Right ventricle myocardium superior (tissue), 1 donor: Measurements from ENCODE around the gene OCA2. TPM values are rescaled to one million over a fixed set of nuclear protein-coding genes. Genes with fewer than 3 reads are reported as not detected.

Experiments
- ATAC-seq: fragments of 200-7000 bp; cut with Tn5 transposase; one replicate; pipeline ENCODE4 v1.9.1; 2020; ENCODE audit warnings: mild to moderate bottlenecking; ENCODE audit not compliant: poor library complexity
- DNase-seq: peaks from one replicate; pipeline ENCODE4 v3.0.0-alpha.2; 2020
- intact Hi-C: fragments of 100-400 bp; cut with DNase I; formaldehyde crosslinking; loops from one replicate; pipeline ENCODE4 v1.11.2; 2022
- total RNA-seq: library from RNA; stranded (reverse); fragmentation: NEBNext Ultra II Directional; extraction: Animal tissue kit (Norgen Biotek cat#: 25700); gene quantifications from one replicate; pipeline ENCODE4 v1.2.1, GENCODE V29; 2021
- donor health status: DM: no; HTN: yes; CAD: no; lungs with severe emphysema.

OCA2 gene
- total RNA-seq, 1 donor from 2014 or later = 0.16 TPM

- intact Hi-C loops = no loop called here
- no peak for DNase-seq
Measured at GRCh38 chr15:27936164-27936563, 163.0 kb downstream of the OCA2 start.

DNA sequence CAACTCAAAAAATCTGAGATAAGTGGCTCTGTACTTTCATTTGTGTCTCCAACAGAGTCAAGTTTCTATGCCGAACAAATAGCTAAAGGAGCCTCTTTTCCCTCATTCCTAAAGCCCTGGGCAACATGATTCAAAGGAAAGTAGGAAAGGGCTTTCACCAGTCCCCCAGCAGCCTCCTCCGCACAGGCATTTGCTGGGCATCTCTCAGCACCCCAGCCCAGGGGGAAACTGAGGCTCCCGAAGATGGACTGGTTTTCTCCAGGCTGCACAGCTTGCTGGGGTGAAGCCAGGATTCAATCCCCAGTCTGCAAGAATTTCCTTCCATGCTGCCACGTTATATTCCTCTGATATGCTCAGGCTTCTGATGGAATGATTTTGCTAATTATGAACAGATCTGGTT lies 163.8 kb downstream of the OCA2 start:
- DNase-seq (no peak), ATAC-seq (no peak)
- intact Hi-C loops = no loop called here

More at GRCh38 chr15:27936164-27936563, 163.0 kb downstream of the OCA2 start:
- ATAC-seq = no peak

- DNase-seq (no peak), ATAC-seq (no peak)
- intact Hi-C loops = no loop called here
Measured at GRCh38 chr15:27934782-27935181, 164.3 kb downstream of the OCA2 start.

- intact Hi-C loops = no loop called here
- no peak for DNase-seq
- ATAC-seq = no peak
Measured at GRCh38 chr15:27933562-27933961, 165.6 kb downstream of the OCA2 start.

- no peak for DNase-seq
- intact Hi-C loops = no loop called here
- no peak for ATAC-seq
Measured at GRCh38 chr15:27932600-27932999, 166.5 kb downstream of the OCA2 start.

DNA sequence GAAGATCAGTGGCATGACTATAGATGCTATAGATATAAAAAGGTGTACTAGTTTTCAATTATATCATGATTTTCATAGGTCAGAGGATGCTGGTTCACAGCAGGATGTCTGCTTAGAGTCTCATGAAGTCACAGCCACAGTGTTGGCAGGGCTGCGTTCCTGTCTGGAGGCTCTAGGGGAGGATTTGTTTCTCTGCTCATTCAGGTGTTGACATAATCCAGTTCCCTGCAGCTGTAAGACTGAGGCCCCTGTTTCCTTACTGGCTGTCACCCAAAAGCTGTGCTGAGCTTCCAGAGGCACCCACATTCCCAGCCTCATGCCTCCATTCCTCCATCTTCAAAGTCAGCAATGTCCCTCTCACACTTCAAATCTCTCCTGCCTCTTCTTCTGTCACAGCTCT lies 170.7 kb downstream of the OCA2 start:
- intact Hi-C loops = no loop called here
- DNase-seq (no peak), ATAC-seq (no peak)

DNA sequence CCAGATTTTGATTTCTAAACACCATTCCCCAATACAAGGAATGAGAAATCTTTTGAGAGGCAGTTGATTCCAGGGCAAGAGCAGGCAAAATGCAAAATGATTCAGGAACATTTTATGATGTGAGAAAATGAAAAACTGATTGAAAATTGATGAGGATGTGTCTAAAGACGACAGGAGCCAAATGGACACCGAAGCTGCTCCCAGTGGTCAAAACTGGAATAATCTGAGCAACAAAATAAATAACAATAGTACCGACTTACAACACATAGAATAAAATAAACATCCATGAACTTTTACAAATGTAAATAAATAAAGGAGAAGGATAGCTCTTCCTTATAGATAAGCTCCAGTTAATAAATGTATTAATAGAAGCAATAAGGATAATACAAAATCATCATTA lies 186.8 kb downstream of the OCA2 start:
- intact Hi-C loops = loop anchor here (10.0 kb wide), 1 partner anchor 57 kb away; no protein-coding TSS in a partner anchor
- DNase-seq (no peak), ATAC-seq (no peak)

- ATAC-seq (no peak), DNase-seq (no peak)
- intact Hi-C loops = no loop called here
Measured at GRCh38 chr15:27906802-27907201, 192.3 kb downstream of the OCA2 start.

GRCh38 chr15:27903405-27903804 lies 195.7 kb downstream of the OCA2 start:
- ATAC-seq (no peak), DNase-seq (no peak)
- intact Hi-C loops = no loop called here

DNA sequence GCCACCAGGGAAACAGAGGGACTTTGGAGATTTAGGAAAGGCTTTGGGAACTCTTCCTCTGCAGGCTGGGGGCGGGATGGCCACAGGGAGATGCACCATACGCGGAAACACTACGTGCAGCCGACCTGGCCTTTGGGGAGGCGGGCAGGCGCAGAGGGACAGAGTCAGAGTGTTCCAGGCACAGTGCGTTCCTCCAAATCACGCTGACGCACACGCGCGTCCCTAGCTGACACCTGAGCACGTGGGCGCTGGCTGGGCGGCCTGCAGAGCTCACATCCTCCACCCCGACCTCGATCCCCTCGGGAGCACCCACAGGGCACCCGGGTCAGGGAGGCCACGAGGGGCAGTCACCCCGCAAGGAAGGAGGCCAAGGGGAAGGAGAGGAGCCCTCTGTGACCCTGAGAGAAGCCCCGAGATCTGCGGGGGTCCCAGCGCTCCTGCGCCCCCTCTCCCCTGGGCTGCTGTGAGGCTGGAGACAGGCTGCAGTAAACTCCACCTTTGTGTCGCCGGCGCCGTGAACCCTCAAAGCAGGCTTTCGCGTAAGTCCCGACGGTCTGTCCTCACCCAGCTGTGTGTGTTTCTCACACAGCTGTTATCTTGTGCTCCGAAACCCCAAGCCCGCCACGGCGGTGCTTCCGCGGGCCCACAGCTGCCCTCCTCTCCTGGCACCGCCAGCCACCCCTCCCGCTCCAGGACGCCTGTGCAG lies 196.3 kb downstream of the OCA2 start:
- intact Hi-C loops = no loop called here
- ATAC-seq = no peak
- no peak for DNase-seq

DNA sequence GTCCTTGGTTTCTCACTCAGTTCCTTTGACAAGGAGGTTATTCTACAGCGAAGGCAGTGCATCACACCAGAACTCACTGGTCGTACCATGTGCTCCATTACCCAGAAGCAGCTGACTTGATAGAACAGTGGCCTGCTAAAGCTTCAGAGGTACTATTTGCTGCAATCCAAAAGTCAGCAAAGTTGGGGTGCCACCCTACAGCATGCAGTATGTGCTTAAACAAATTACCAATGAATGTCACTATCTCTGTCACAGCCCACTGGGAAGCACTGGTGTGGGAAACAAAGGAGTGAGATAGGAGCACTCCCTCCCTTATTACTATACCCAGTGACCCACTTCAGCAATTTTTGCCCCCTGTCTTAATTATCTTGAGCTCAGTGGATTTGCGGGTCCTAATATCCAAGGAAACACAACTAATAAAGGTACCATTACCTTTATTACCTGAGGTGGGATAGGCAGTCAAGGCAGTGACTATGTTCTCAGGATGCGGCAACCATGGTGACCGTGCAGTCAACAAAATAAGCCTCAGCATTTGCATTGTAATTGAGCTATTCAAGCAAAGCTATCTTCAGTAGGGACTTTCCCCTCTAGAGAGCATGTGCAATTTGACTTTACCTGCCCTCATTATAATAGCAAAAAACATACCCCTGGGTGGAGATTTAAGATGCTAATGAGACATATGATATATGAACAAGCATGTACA lies 199.4 kb downstream of the OCA2 start:
- intact Hi-C loops = no loop called here
- no peak for ATAC-seq
- no peak for DNase-seq

DNA sequence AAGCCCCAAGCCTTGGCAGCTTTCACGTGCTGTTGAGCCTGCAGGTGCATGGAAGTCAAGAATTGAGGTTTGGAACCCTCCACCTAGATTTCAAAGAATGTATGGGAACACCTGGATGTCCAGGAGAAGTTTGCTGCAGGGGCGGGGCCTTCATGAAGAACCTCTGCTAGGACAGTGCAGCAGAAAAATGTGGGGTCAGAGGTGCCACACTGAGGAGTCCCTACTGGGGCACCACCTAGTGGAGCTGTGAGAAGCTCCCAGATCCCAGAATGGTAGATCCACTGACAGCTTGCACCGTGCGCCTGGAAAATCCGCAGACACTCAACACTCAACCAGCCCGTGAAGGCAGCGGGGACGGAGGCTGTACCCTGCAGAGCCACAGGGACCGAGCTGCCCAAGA lies 201.6 kb downstream of the OCA2 start:
- DNase-seq = no peak
- intact Hi-C loops = no loop called here
- no peak for ATAC-seq

DNA sequence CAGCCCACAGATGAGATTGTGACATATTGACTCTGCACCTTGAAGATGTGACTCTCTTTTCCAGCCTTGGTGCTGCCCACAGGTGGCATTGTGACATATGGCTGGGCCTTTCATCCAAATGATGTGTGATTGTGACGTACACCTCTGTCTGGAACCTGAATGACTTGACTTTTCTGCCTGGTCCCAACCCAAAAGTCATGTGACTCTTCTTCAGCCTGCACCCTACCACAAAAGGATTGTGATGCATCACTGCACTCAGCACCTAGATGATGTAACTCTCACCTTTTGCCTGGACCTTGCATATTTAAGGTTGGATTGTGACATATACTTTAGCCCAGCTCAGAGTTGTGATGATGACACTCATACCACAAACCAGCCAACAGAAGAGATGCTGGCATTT lies 204.5 kb downstream of the OCA2 start:
- no peak for ATAC-seq
- intact Hi-C loops = no loop called here
- no peak for DNase-seq

GRCh38 chr15:27889258-27889657 lies 209.9 kb downstream of the OCA2 start:
- DNase-seq = no peak
- intact Hi-C loops = no loop called here
- no peak for ATAC-seq

DNA sequence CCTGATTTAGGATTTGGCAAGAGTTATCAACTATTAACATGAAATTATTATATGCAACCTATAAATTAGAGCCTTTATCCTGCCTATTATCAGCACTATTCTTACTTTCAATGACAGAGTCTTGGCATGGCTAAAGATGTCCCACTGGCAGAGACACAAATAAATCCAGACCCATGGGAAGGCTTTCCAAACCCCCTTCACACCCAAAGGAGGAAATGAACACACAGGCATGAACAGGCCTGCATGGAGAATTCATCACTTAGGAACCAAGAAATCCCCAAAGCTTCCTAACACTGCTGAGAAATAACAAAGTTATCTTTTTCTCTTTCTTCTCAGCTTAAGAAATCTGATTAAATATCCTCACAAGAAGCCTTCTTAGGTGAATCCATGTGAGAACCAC lies 213.9 kb downstream of the OCA2 start:
- DNase-seq = no peak
- intact Hi-C loops = no loop called here
- ATAC-seq = no peak

DNA sequence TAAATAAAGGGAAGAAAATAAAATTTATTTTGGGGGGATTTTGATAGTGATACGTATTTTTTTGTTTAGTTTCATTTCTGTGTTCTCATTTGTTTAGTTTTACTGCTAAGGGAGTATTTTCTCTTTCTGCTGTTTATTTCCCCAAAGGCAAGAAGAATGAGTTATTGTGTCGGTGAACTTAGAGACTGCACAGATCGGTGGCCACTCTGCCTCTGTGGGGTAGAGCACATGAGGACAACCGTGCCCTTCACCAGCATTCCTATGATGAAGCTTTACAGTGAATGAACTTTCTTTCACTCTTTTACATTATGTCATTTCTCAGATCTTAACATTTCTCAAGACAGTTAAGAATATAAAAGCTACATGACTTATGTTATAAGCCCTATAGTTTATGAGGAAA lies 214.4 kb downstream of the OCA2 start:
- intact Hi-C loops = no loop called here
- DNase-seq = no peak
- no peak for ATAC-seq

DNA sequence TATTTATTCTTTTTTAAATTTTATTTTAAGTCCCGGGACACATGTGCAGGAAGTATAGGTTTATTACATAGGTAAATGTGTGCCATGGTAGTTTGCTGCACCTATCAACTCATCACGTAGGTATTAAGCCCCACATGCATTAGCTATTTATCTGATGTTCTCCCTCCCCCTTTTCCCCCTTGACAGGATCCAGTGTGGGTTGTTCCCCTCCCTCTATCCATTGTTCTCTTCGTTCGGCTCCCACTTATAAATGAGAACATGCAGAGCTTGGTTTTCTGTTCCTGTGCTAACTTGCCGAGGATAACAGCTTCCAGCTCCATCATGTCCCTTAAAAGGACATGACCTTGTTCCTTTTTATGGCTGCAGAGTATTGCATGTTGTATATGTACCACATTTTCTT lies 220.3 kb downstream of the OCA2 start:
- ATAC-seq = no peak
- intact Hi-C loops = no loop called here
- no peak for DNase-seq

- DNase-seq (no peak), ATAC-seq (no peak)
- intact Hi-C loops = no loop called here
Measured at GRCh38 chr15:27873828-27874227, 225.3 kb downstream of the OCA2 start.

- intact Hi-C loops = no loop called here
- no peak for DNase-seq
Measured at GRCh38 chr15:27873039-27873438, 226.1 kb downstream of the OCA2 start.

GRCh38 chr15:27872355-27872754 lies 226.8 kb downstream of the OCA2 start:
- DNase-seq (no peak), ATAC-seq (no peak)
- intact Hi-C loops = no loop called here

More at GRCh38 chr15:27873039-27873438, 226.1 kb downstream of the OCA2 start:
- ATAC-seq = no peak

DNA sequence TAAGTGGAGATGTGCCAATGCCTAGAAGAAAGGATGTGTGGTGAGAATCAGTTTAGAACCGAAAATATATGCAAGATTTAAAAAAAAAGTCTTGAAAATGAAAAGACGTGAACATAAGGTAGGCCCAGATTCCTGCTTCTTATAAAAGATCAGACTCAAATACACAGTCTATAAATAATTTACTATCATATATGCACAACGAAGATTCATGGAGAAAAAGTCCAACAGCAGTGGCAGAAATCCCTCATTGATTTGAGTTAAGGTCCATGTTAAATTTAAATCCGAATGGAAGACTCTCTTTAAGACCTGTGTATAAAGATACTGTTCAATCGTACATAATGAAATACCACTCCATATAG lies 227.2 kb downstream of the OCA2 start:
- ATAC-seq = no peak
- intact Hi-C loops = no loop called here
- DNase-seq = no peak
